HepG2 (cell line): ENCODE measurements around the gene INPP5K. TPM values are rescaled to one million over a fixed set of nuclear protein-coding genes. Genes with fewer than 3 reads are reported as not detected.

Source experiments
- BORCS8-MEF2B ChIP-seq: sonication (generic); formaldehyde crosslinking; IDR thresholded peaks from 2 replicates; pipeline ENCODE4 v1.8.0; 2022; ENCODE audit warnings: mild to moderate bottlenecking, missing genetic modification reagents
- JUND ChIP-seq: sonication (generic); formaldehyde crosslinking; IDR thresholded peaks from 2 replicates; pipeline ENCODE4 v1.8.0; 2022; ENCODE audit warnings: mild to moderate bottlenecking, missing genetic modification reagents
- NCOA2 ChIP-seq: sonication (generic); formaldehyde crosslinking; IDR thresholded peaks from 2 replicates; pipeline ENCODE4 v1.8.0; 2022; ENCODE audit warnings: inconsistent platforms
- NFKBIZ ChIP-seq: IDR thresholded peaks from 2 replicates; pipeline ENCODE4 v1.6.1; 2018; ENCODE audit warnings: missing genetic modification reagents, missing compliant biosample characterization
- STAG1 ChIP-seq: sonication (generic); formaldehyde crosslinking; IDR thresholded peaks from 2 replicates; pipeline ENCODE4 v1.4.0; 2020; ENCODE audit warnings: missing genetic modification reagents
- TAF15 ChIP-seq: fragments of 200-400 bp; formaldehyde crosslinking; IDR thresholded peaks from one replicate; pipeline ENCODE4 v1.6.1; 2018; ENCODE audit warnings: mild to moderate bottlenecking, low read depth, low read length; ENCODE audit not compliant: poor library complexity, severe bottlenecking
- ZBTB8A ChIP-seq: sonication (generic); formaldehyde crosslinking; IDR thresholded peaks from 2 replicates; pipeline ENCODE4 v1.4.0; 2020; ENCODE audit warnings: mild to moderate bottlenecking, low read depth, missing genetic modification reagents, borderline replicate concordance
- ZNF850 ChIP-seq: sonication (generic); formaldehyde crosslinking; conservative IDR thresholded peaks from 2 replicates; pipeline ENCODE4 v1.9.0; 2021; ENCODE audit warnings: mild to moderate bottlenecking, missing genetic modification reagents
- polyA plus RNA-seq, 8 experiments: library from polyadenylated mRNA; depleted of rRNA in 3 of 8; stranded (reverse) in 7 of 8; unstranded in 1 of 8; fragments of >200 nt; fragmentation: Illumina TruSeq in 4 of 8; extraction: Trizol in 4 of 8; gene quantifications; 2 replicates each; pipeline versions ENCODE4 v1.2.1 to v1.2.3, GENCODE V29; 2011 to 2016; ENCODE audit warnings: low read depth in 4 of 8, missing spikeins in 1 of 8, mixed read lengths in 1 of 8; ENCODE audit not compliant: insufficient read depth in 1 of 8
- total RNA-seq, 5 experiments: library from RNA; depleted of rRNA; stranded (reverse); fragments of >200 nt; fragmentation: Illumina TruSeq; extraction: Trizol; gene quantifications; 2 replicates each; pipeline ENCODE4 v1.2.3, GENCODE V29; 2016; ENCODE audit warnings: low read depth in 1 of 5
- TF ChIP-seq, protein P1 (sequence below): conservative IDR thresholded peaks from 2 replicates; pipeline ENCODE4 v1.6.1; 2018; ENCODE audit warnings: missing genetic modification reagents
- TF ChIP-seq, protein P2 (sequence below): sonication (generic); formaldehyde crosslinking; IDR thresholded peaks from 2 replicates; pipeline ENCODE4 v1.4.0; 2020; ENCODE audit warnings: mild to moderate bottlenecking, low read depth, missing genetic modification reagents
- TF ChIP-seq, protein P3 (sequence below): sonication (generic); formaldehyde crosslinking; IDR thresholded peaks from 2 replicates; pipeline ENCODE4 v1.4.0; 2020; ENCODE audit warnings: missing genetic modification reagents
- TF ChIP-seq, protein P4 (sequence below): IDR thresholded peaks from 2 replicates; pipeline ENCODE4 v1.6.1; 2018; ENCODE audit warnings: missing genetic modification reagents
- TF ChIP-seq, protein P5 (sequence below): sonication (generic); formaldehyde crosslinking; conservative IDR thresholded peaks from 2 replicates; pipeline ENCODE4 v1.4.0; 2020; ENCODE audit warnings: missing genetic modification reagents
- TF ChIP-seq, protein P6 (sequence below): sonication (generic); formaldehyde crosslinking; IDR thresholded peaks from 2 replicates; pipeline ENCODE4 v1.5.1; 2020; ENCODE audit warnings: mild to moderate bottlenecking, missing genetic modification reagents
- TF ChIP-seq, protein P7 (sequence below): sonication (generic); formaldehyde crosslinking; IDR thresholded peaks from 2 replicates; pipeline ENCODE4 v1.5.0; 2020; ENCODE audit warnings: mild to moderate bottlenecking, missing genetic modification reagents

Gene INPP5K
- total and polyA plus RNA-seq, 2 of the 13 experiments (the other 11 are each of a cell fraction or from before 2014, with no cell fraction given) = 4.8 to 9.6 TPM

DNA sequence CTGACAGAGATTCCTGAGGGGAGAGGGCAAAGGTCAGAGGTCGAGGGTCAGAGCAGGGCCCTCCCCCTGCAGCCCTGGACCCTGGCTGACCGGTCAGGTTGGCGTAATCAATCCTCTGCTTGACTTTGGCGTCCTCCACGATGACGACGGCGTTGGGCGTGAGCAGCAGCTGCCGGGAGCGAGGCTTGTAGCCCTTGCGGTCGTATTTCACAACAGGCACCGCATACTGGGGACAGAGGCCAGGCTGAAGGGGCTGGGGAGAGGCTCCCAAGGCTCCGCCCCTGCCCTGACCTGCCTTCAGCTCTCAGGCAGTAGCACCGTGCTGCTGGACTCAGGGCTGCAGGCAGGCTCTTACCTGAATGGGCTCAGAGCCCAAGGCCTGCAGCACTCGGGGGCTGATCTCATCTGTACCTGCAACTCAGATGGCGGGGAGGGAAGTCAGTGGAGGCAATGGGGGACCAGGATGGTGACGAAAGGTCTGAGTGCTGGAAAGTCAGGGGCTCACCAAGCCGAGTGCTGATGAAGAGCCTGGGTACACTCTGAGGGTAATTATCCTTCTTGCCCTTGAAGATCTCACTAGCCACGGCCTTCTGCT, 48.4 kb downstream of the INPP5K start (continued):
- TF ChIP-seq NCOA2 (CRISPR knock-in tag) (peak; percentile 60; the same call in 1 of the 2 replicates), JUND (peak; percentile 51; the same call in 1 of the 2 replicates), NFKBIZ (CRISPR knock-in tag) (0 out of 2 replicates have a peak, but pooled peaks have one; percentile 50), ZBTB8A (no peak), STAG1 (CRISPR knock-in tag) (peak; percentile 37), ZNF850 (CRISPR knock-in tag) (no peak), TAF15 (no peak), BORCS8-MEF2B (CRISPR knock-in tag) (peak; percentile 89)
- TF ChIP-seq, protein P1, sequence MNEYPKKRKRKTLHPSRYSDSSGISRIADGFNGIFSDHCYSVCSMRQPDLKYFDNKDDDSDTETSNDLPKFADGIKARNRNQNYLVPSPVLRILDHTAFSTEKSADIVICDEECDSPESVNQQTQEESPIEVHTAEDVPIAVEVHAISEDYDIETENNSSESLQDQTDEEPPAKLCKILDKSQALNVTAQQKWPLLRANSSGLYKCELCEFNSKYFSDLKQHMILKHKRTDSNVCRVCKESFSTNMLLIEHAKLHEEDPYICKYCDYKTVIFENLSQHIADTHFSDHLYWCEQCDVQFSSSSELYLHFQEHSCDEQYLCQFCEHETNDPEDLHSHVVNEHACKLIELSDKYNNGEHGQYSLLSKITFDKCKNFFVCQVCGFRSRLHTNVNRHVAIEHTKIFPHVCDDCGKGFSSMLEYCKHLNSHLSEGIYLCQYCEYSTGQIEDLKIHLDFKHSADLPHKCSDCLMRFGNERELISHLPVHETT = no peak; the same call in 1 of the 2 replicates
- TF ChIP-seq, protein P2, sequence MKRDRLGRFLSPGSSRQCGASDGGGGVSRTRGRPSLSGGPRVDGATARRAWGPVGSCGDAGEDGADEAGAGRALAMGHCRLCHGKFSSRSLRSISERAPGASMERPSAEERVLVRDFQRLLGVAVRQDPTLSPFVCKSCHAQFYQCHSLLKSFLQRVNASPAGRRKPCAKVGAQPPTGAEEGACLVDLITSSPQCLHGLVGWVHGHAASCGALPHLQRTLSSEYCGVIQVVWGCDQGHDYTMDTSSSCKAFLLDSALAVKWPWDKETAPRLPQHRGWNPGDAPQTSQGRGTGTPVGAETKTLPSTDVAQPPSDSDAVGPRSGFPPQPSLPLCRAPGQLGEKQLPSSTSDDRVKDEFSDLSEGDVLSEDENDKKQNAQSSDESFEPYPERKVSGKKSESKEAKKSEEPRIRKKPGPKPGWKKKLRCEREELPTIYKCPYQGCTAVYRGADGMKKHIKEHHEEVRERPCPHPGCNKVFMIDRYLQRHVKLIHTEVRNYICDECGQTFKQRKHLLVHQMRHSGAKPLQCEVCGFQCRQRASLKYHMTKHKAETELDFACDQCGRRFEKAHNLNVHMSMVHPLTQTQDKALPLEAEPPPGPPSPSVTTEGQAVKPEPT (CRISPR knock-in tag) = 0 out of 2 replicates have a peak, but pooled peaks have one; percentile 69
- TF ChIP-seq, protein P3, sequence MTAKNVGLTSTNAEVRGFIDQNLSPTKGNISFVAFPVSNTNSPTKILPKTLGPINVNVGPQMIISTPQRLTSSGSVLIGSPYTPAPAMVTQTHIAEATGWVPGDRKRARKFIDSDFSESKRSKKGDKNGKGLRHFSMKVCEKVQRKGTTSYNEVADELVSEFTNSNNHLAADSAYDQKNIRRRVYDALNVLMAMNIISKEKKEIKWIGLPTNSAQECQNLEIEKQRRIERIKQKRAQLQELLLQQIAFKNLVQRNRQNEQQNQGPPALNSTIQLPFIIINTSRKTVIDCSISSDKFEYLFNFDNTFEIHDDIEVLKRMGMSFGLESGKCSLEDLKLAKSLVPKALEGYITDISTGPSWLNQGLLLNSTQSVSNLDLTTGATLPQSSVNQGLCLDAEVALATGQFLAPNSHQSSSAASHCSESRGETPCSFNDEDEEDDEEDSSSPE (CRISPR knock-in tag) = peak; percentile 36; the same call in 1 of the 2 replicates
- TF ChIP-seq, protein P4, sequence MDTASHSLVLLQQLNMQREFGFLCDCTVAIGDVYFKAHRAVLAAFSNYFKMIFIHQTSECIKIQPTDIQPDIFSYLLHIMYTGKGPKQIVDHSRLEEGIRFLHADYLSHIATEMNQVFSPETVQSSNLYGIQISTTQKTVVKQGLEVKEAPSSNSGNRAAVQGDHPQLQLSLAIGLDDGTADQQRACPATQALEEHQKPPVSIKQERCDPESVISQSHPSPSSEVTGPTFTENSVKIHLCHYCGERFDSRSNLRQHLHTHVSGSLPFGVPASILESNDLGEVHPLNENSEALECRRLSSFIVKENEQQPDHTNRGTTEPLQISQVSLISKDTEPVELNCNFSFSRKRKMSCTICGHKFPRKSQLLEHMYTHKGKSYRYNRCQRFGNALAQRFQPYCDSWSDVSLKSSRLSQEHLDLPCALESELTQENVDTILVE = no peak
- TF ChIP-seq, protein P5, sequence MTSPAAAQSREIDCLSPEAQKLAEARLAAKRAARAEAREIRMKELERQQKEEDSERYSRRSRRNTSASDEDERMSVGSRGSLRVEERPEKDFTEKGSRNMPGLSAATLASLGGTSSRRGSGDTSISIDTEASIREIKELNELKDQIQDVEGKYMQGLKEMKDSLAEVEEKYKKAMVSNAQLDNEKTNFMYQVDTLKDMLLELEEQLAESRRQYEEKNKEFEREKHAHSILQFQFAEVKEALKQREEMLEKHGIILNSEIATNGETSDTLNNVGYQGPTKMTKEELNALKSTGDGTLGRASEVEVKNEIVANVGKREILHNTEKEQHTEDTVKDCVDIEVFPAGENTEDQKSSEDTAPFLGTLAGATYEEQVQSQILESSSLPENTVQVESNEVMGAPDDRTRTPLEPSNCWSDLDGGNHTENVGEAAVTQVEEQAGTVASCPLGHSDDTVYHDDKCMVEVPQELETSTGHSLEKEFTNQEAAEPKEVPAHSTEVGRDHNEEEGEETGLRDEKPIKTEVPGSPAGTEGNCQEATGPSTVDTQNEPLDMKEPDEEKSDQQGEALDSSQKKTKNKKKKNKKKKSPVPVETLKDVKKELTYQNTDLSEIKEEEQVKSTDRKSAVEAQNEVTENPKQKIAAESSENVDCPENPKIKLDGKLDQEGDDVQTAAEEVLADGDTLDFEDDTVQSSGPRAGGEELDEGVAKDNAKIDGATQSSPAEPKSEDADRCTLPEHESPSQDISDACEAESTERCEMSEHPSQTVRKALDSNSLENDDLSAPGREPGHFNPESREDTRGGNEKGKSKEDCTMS (CRISPR knock-in tag) = no peak
- TF ChIP-seq, protein P6, sequence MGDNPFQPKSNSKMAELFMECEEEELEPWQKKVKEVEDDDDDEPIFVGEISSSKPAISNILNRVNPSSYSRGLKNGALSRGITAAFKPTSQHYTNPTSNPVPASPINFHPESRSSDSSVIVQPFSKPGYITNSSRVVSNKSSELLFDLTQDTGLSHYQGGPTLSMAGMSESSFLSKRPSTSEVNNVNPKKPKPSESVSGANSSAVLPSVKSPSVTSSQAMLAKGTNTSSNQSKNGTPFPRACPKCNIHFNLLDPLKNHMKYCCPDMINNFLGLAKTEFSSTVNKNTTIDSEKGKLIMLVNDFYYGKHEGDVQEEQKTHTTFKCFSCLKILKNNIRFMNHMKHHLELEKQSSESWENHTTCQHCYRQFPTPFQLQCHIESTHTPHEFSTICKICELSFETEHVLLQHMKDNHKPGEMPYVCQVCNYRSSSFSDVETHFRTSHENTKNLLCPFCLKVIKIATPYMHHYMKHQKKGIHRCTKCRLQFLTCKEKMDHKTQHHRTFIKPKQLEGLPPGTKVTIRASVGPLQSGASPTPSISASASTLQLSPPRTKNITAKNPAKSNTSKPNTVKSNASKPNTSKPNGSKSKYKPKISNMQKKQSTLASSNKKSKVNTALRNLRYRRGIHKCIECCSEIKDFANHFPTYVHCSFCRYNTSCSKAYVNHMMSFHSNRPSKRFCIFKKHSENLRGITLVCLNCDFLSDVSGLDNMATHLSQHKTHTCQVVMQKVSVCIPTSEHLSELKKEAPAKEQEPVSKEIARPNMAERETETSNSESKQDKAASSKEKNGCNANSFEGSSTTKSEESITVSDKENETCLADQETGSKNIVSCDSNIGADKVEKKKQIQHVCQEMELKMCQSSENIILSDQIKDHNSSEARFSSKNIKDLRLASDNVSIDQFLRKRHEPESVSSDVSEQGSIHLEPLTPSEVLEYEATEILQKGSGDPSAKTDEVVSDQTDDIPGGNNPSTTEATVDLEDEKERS (CRISPR knock-in tag) = 0 out of 2 replicates have a peak, but pooled peaks have one; percentile 46
- TF ChIP-seq, protein P7, sequence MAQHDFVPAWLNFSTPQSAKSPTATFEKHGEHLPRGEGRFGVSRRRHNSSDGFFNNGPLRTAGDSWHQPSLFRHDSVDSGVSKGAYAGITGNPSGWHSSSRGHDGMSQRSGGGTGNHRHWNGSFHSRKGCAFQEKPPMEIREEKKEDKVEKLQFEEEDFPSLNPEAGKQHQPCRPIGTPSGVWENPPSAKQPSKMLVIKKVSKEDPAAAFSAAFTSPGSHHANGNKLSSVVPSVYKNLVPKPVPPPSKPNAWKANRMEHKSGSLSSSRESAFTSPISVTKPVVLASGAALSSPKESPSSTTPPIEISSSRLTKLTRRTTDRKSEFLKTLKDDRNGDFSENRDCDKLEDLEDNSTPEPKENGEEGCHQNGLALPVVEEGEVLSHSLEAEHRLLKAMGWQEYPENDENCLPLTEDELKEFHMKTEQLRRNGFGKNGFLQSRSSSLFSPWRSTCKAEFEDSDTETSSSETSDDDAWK (CRISPR knock-in tag) = no peak
